ENCODE data around the gene SMYD3.

The SMYD3 gene

DNA sequence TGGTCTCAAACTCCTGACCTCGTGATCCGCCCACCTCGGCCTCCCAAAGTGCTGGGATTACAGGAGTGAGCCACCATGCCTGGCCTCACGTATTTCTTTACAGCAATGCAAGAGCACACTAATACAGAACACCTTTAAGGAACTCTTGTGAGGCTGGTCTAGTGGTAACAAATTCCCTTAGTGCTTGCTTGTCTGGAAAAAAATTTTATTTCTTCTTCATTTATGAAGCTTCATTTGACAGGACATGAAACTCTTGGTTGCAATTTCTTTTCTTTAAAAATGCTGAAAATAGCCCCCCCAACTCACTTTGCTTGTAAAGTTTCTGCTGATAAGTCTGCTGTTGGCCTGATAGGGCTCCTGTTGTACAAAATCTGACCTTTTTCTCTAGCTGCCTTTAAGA is 248.8 kb downstream of the SMYD3 start:
- H3K4me3 ChIP-seq, result no peak overlapping the region
- no peak overlapping the region for H3K27ac ChIP-seq

- Histone ChIP-seq H3K27ac (no peak overlapping the region), H3K4me3 (no peak overlapping the region)
Observed at GRCh38 chr1:246255773-246256172, 251.3 kb downstream of the SMYD3 start.

DNA sequence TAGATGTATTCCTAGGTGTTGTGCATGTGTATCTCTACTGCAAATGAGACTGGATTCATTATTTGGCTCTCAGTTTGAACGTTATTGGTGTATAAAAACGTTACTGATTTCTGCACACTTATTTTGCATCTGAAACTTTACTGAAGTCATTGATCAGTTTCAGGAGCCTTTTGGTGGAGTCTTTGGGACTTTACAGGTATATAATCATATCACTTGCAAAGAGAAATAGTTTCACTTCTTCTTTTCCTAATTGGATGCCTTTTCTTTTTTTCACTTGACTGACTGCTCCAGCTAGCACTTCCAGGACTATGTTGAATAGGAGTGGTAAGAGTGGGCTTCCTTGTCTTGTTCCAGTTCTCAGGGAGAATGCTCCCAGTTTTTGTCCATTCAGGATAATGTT is 252.2 kb downstream of the SMYD3 start:
- H3K4me3 ChIP-seq, result no peak overlapping the region

DNA sequence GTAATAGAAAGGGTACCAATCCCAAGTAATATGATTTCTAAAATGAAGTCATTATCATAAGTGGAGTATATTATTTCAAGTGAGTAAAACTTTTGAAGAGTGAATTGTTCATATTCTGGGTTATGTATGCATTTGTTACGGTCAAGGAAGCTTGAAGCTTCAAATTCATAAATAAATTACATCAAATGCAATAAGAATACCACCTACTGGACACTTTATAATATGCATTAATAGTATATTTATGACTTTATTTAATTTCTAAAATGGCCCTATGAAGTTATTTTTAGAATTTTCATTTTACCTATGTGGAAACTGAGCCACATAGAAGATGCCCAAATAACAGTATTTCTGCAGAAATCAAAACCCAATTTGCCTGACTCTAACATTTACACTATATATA is 260.6 kb downstream of the SMYD3 start:
- H3K27ac ChIP-seq, result no peak overlapping the region
- H3K4me3 ChIP-seq, result no peak overlapping the region

More for the DNA sequence above, 252.2 kb downstream of the SMYD3 start:
- no peak overlapping the region for H3K27ac ChIP-seq

- no peak overlapping the region for H3K4me3 ChIP-seq
- H3K27ac ChIP-seq, result no peak overlapping the region
Observed at GRCh38 chr1:246245541-246245940, 261.5 kb downstream of the SMYD3 start.

- H3K4me3 ChIP-seq, result no peak overlapping the region
- H3K27ac ChIP-seq, result no peak overlapping the region
Observed at GRCh38 chr1:246232126-246232525, 275.0 kb downstream of the SMYD3 start.

- no peak overlapping the region for H3K4me3 ChIP-seq
- no peak overlapping the region for H3K27ac ChIP-seq
Observed at GRCh38 chr1:246226041-246226440, 281.0 kb downstream of the SMYD3 start.

DNA sequence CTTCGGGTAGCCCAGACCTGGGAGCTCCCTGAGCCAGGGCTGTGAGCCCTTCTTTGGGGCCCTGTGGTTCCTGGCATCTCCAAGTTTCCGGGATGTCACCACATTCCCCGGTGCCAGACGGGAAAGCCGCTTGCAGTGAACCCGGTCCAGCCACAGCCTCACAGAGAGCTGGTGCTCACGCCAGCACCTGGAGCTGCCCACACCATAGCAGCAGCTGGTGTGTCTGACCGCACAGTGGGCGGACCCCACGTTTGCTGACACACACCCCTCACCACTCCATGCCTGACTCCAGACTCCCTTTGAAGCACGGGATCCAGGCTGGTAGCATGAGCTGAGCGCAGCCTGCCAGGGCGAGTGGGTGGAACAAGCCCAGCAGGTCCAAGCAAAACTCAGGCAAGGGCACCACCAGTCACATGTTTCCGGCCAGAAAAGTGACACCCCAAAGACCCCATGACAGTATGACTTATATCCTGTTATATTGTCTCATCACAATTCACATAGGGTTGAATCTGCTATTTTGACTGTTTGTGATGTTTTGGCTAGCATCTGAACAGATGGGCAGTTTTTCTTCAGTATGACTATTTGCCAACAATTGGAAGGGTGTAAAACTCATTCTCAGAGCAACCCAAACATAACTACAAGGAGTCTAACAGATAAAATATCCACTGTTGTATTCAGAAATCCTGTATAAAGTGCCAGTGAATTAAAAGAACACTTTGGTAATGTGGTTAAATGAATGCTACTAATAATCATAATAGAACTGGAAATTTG is 285.4 kb downstream of the SMYD3 start:
- H3K4me3 ChIP-seq, result no peak overlapping the region
- no peak overlapping the region for H3K27ac ChIP-seq

DNA sequence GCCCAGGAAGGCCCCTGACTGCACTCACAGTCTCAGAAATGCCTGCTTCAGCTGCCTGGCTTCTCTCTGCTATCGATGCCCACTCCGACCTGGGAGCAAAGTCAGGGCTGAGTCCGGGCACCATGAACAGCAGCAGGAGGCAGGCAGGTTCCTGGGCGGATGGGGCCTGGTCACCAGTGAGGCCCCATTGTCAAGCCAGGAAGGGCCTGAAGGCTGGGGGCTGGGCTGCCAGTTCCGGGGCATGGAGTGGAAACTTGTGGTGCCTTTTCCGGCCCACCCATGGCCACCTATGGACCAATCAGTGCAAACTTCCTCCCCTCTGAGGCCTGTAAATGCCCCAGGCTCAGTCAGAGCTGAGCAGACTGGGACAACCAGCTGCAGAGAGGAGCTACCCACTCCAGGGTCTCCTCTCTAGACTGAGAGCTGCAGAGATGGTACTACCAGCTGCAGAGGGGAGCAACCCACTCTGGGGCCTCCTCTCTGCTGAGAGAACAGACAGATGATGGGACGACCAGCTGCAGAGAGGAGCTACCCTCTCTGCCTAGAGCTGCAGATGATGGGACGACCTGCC is 286.5 kb downstream of the SMYD3 start:
- H3K4me3 ChIP-seq, result no peak overlapping the region
- H3K27ac ChIP-seq, result no peak overlapping the region

- H3K27ac ChIP-seq, result no peak overlapping the region
Observed at GRCh38 chr1:246219508-246220030, 287.5 kb downstream of the SMYD3 start.

DNA sequence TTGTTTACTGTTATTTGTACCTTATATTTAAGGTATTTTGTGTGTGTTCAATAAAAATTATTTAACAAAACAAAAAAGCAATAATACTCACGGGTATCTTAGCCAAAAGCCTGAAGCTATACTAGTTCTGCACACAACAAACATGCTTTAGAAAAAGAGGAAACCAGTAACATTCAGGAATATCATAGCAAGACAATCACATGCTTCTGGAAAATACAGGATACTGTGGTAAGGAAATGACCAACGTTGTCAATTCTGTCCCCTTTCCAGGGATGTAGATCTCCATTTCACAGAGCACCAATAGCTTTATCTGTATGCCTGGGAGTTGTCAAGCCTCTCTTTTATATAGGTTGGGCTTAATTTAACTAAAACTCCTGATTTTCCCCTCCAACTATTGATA is 288.4 kb downstream of the SMYD3 start:
- no peak overlapping the region for H3K27ac ChIP-seq
- no peak overlapping the region for H3K4me3 ChIP-seq

More at GRCh38 chr1:246219508-246220030, 287.5 kb downstream of the SMYD3 start:
- H3K4me3 ChIP-seq, result no peak overlapping the region

GRCh38 chr1:246216906-246217305 is 290.2 kb downstream of the SMYD3 start:
- Histone ChIP-seq H3K27ac (no peak overlapping the region), H3K4me3 (no peak overlapping the region)

DNA sequence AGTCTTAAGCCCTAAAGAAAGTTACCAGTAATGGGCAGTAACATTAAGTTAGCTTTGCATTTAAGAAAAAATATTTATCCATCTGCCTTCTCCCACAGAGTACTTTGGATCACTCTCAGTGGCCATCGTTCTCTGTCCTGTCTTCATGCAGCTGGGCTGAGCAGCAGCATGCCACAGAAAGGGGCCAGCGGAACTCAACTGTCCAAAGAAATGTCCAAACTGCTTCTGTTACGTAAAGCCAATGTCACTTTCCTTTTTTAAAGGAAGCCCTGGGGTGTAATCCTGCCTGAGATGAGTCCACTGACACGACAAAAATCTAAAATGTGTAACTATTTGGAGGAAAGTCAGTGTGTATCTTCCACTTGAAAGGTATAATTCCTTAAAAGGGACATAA is 291.6 kb downstream of the SMYD3 start:
- Histone ChIP-seq H3K27ac (peak overlapping the region in 6 of 21 experiments; percentile 13 to 64 (median 22)), H3K4me3 (no peak overlapping the region)

GRCh38 chr1:246214708-246215509 is 292.2 kb downstream of the SMYD3 start:
- no peak overlapping the region for H3K4me3 ChIP-seq
- H3K27ac ChIP-seq, result peak overlapping the region in 7 of 21 experiments; percentile 6 to 64 (median 23)

GRCh38 chr1:246213947-246214346 is 293.1 kb downstream of the SMYD3 start:
- Histone ChIP-seq H3K27ac (peak overlapping the region in 2 of 21 experiments; percentile 14 to 59), H3K4me3 (no peak overlapping the region)

DNA sequence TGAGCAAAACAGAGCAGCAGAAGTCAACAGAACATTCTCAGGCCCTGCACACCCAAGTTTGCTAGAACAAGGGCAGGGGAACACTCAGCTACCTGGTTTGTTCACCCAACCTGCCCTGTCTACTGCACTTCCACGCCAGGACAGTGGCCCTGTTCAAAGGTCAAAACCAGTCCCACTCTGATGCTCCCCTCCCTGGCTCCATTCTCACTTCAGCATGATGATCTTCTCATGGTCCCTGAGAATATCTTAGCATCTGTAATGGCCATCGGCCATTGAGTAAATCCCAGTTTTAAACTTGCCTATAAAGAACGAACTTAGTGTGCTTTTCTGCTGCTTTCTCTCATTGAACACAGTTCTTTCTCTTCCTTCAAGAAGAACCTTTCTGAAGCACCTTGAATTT is 293.6 kb downstream of the SMYD3 start:
- H3K27ac ChIP-seq, result no peak overlapping the region
- H3K4me3 ChIP-seq, result no peak overlapping the region

GRCh38 chr1:246213036-246213435 is 294.0 kb downstream of the SMYD3 start:
- no peak overlapping the region for H3K4me3 ChIP-seq

DNA sequence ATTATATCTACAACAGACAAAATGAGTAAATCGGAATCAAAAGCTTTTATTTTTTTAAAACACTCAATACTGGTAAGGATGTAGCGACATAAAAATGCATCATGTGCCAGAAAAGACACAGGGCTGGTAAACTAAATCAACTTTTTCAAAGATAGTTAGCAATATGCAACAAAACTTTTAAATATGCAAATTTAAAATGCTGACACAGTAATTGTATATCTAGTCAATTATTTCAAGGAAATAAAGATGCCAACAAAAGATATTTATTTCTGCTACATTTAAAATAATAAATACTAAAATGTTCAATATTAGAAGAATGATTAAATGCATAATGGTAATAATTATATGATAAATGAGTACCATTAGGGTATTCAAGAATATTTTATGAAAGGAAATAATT is 295.1 kb downstream of the SMYD3 start:
- no peak overlapping the region for H3K27ac ChIP-seq
- H3K4me3 ChIP-seq, result no peak overlapping the region

More at GRCh38 chr1:246213036-246213435, 294.0 kb downstream of the SMYD3 start:
- no peak overlapping the region for H3K27ac ChIP-seq

DNA sequence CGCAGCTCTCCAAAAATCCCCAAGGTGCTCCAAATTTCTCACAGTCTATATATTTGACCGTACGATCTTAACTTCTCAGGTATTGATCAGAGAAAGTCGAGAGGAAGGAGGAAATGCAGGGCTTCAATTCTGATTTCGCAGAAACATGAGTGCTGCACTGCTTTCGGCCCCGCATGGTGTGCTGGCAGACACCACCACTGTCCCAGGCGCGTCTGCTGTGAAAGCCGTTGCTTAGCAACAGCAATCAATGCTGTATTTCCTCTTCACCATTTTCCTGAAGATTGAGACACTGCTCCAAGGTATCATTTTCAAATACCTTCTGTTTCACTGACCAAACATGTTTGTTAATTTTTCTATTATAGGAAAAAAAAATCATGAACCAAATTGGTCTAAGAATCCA is 296.3 kb downstream of the SMYD3 start:
- no peak overlapping the region for H3K4me3 ChIP-seq
- no peak overlapping the region for H3K27ac ChIP-seq

DNA sequence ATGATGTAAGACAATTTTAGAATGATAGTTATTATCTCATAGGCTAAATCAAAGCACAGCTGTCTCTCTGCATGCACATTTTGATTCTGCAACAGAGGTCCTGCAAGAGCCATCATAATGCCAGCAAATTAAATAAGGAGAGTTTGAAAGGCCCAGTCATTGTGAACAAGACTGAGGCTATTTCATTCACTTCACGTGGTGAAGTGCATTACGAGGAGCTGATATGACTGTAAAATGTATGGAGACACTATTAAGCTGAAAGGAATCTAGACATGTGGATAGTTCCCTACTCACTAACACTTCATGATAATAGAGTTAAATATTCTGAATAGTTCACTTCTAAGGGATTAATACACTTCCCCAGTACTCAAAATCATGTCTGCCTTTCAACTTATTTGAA is 299.0 kb downstream of the SMYD3 start:
- Histone ChIP-seq H3K4me3 (no peak overlapping the region), H3K27ac (no peak overlapping the region)

Data from skin epidermis (tissue), 12 donors.